ENCODE results near the gene GBF1.

The GBF1 gene

GRCh38 chr10:102313221-102313896, 68.0 kb downstream of the GBF1 start:
- no peak for DNase-seq (ENCODE audit: low spot score)
- no peak for TF ChIP-seq CTCF (IDR thresholded peaks at IDR 0.05; ENCODE audit: extremely low read depth, insufficient read depth, missing control alignments)
- in situ Hi-C loops (cut with MboI; ENCODE audit: low pct_unique_long_range_greater_than_20kb, low sequenced_read_pairs, unreplicated experiment), result no loop called here

- no peak for TF ChIP-seq CTCF (IDR thresholded peaks at IDR 0.05; ENCODE audit: extremely low read depth, insufficient read depth, missing control alignments)
- in situ Hi-C loops (cut with MboI; ENCODE audit: low pct_unique_long_range_greater_than_20kb, low sequenced_read_pairs, unreplicated experiment), result no loop called here
- no peak for DNase-seq (ENCODE audit: low spot score)
Measured at GRCh38 chr10:102314801-102315200, 69.5 kb downstream of the GBF1 start.

GRCh38 chr10:102316421-102316820, 71.1 kb downstream of the GBF1 start:
- no peak for DNase-seq (ENCODE audit: low spot score)
- in situ Hi-C loops (cut with MboI; ENCODE audit: low pct_unique_long_range_greater_than_20kb, low sequenced_read_pairs, unreplicated experiment), result no loop called here
- TF ChIP-seq CTCF (IDR thresholded peaks at IDR 0.05; ENCODE audit: extremely low read depth, insufficient read depth, missing control alignments), result no peak

GRCh38 chr10:102322914-102323313, 77.6 kb downstream of the GBF1 start:
- TF ChIP-seq CTCF (IDR thresholded peaks at IDR 0.05; ENCODE audit: extremely low read depth, insufficient read depth, missing control alignments), result no peak
- in situ Hi-C loops (cut with MboI; ENCODE audit: low pct_unique_long_range_greater_than_20kb, low sequenced_read_pairs, unreplicated experiment), result no loop called here
- no peak for DNase-seq (ENCODE audit: low spot score)

GRCh38 chr10:102324061-102324460, 78.7 kb downstream of the GBF1 start:
- in situ Hi-C loops (cut with MboI; ENCODE audit: low pct_unique_long_range_greater_than_20kb, low sequenced_read_pairs, unreplicated experiment), result no loop called here
- no peak for TF ChIP-seq CTCF (IDR thresholded peaks at IDR 0.05; ENCODE audit: extremely low read depth, insufficient read depth, missing control alignments)
- DNase-seq (ENCODE audit: low spot score), result no peak

GRCh38 chr10:102326031-102326430, 80.7 kb downstream of the GBF1 start:
- no peak for TF ChIP-seq CTCF (IDR thresholded peaks at IDR 0.05; ENCODE audit: extremely low read depth, insufficient read depth, missing control alignments)
- in situ Hi-C loops (cut with MboI; ENCODE audit: low pct_unique_long_range_greater_than_20kb, low sequenced_read_pairs, unreplicated experiment), result no loop called here
- DNase-seq (ENCODE audit: low spot score), result no peak

Data from GM13977 (cell line).